ENCODE measurements around the gene CCDC69. TPM values are rescaled to one million over a fixed set of nuclear protein-coding genes. Genes with fewer than 3 reads are reported as not detected.

The CCDC69 gene
- total and polyA plus RNA-seq, 2 of the 8 experiments (the other 6 are each of a cell fraction or from before 2014, with no cell fraction given) = 8.4 to 10.8 TPM

GRCh38 chr5:151189151-151189550, 34.7 kb downstream of the CCDC69 start (continued):
- no peak for TF ChIP-seq CHD7 (IDR thresholded peaks at IDR 0.05; ENCODE audit: insufficient replicate concordance, low read length)
- TF ChIP-seq SUZ12 (IDR thresholded peaks at IDR 0.05; ENCODE audit: low read length) = no peak
- no peak for TF ChIP-seq USF2 (IDR thresholded peaks at IDR 0.05; ENCODE audit: low read length)
- no peak for TF ChIP-seq SAP30 (IDR thresholded peaks at IDR 0.05; ENCODE audit: insufficient read depth, insufficient replicate concordance, low read length)
- no peak for TF ChIP-seq CHD2 (IDR thresholded peaks at IDR 0.05; ENCODE audit: low read length)
- no peak for TF ChIP-seq YY1 (IDR thresholded peaks at IDR 0.05; ENCODE audit: low read depth, low read length)
- TF ChIP-seq KDM4A (IDR thresholded peaks at IDR 0.05; ENCODE audit: low read depth, low read length, severe bottlenecking) = no peak
- TF ChIP-seq CBX8 (IDR thresholded peaks at IDR 0.05; ENCODE audit: borderline replicate concordance, low read depth, low read length) = no peak
- TF ChIP-seq BRCA1 (IDR thresholded peaks at IDR 0.05; ENCODE audit: low read depth, low read length) = no peak
- TF ChIP-seq ASH2L (IDR thresholded peaks at IDR 0.05; ENCODE audit: low read length) = no peak
- no peak for TF ChIP-seq ZNF274 (IDR thresholded peaks at IDR 0.05; ENCODE audit: borderline replicate concordance, extremely low read depth, low read length)
